ENCODE measurements around the gene PHKA2.

The PHKA2 gene

GRCh38 chrX:18888281-18888680 is 95.6 kb downstream of the PHKA2 start:
- no peak for DNase-seq

GRCh38 chrX:18887825-18888212 is 96.1 kb downstream of the PHKA2 start:
- DNase-seq: no peak

GRCh38 chrX:18887177-18887824 is 96.6 kb downstream of the PHKA2 start:
- no peak for DNase-seq

GRCh38 chrX:18886344-18887161 is 97.4 kb downstream of the PHKA2 start:
- DNase-seq: peak; percentile 75

GRCh38 chrX:18886005-18886343 is 97.9 kb downstream of the PHKA2 start:
- DNase-seq: no peak

GRCh38 chrX:18885328-18886004 is 98.4 kb downstream of the PHKA2 start:
- peak; percentile 66 for DNase-seq

GRCh38 chrX:18884916-18885315 is 99.0 kb downstream of the PHKA2 start:
- no peak for DNase-seq

- no peak for DNase-seq
These were observed 99.8 kb downstream of the PHKA2 start for GRCh38 chrX:18883961-18884765.

- DNase-seq: no peak
These were observed 100.5 kb downstream of the PHKA2 start for GRCh38 chrX:18883234-18883960.

- DNase-seq: no peak
These were observed 104.8 kb downstream of the PHKA2 start for GRCh38 chrX:18879144-18879543.

- no peak for DNase-seq
These were observed 106.4 kb downstream of the PHKA2 start for GRCh38 chrX:18877469-18877868.

- no peak for DNase-seq
These were observed 108.5 kb downstream of the PHKA2 start for GRCh38 chrX:18875256-18875878.

- no peak for DNase-seq
These were observed 109.2 kb downstream of the PHKA2 start for GRCh38 chrX:18874560-18875255.

GRCh38 chrX:18873836-18874235 is 110.1 kb downstream of the PHKA2 start:
- no peak for DNase-seq

GRCh38 chrX:18873189-18873791 is 110.6 kb downstream of the PHKA2 start:
- DNase-seq: peak; percentile 74

GRCh38 chrX:18872621-18873020 is 111.3 kb downstream of the PHKA2 start:
- DNase-seq: no peak

- DNase-seq: no peak
These were observed 111.9 kb downstream of the PHKA2 start for GRCh38 chrX:18871970-18872369.

- peak; percentile 27 for DNase-seq
These were observed 112.6 kb downstream of the PHKA2 start for GRCh38 chrX:18871161-18871890.

- no peak for DNase-seq
These were observed 119.5 kb downstream of the PHKA2 start for GRCh38 chrX:18864390-18864920.

- DNase-seq: no peak
These were observed 122.4 kb downstream of the PHKA2 start for GRCh38 chrX:18861511-18861910.

All from fibroblast of skin of back (primary cell).